Measurements from ENCODE around the gene TMEM140. TPM values are rescaled to one million over a fixed set of nuclear protein-coding genes. Genes with fewer than 3 reads are reported as not detected.

The TMEM140 gene
- total and polyA plus RNA-seq, 9 of the 15 experiments (the other 6 are each of a cell fraction or from before 2014, with no cell fraction given), result 0.03 to 0.82 (median 0.23) TPM

DNA sequence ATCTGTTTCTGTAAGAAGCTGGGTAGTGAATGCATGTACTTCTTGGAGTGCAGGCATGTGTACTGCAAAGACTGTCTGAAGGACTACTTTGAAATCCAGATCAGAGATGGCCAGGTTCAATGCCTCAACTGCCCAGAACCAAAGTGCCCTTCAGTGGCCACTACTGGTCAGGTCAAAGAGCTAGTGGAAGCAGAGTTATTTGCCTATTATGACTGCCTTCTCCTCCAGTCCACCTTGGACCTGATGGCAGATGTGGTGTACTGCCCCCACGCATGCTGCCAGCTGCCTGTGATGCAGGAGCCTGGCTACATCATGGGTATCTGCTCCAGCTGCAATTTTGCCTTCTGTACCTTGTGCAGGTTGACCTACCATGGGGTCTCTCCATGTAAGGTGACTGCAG lies 18.9 kb upstream of the TMEM140 start:
- peak; percentile 59 for ATAC-seq
- DNase-seq (ENCODE audit: extremely low read depth in 1 of 4, low spot score in 3 of 4), result no peak
- H4K20me1 ChIP-seq (replicated peaks; ENCODE audit: control insufficient read depth, insufficient read depth, low read length), result no peaks in the 10 kb centered on the region
- no peaks in the 10 kb centered on the region for H3K36me3 ChIP-seq (ENCODE audit: control insufficient read depth, insufficient read depth, low read length)
- no peaks in the 10 kb centered on the region for H3K79me2 ChIP-seq (ENCODE audit: control insufficient read depth, insufficient read depth, low read length)
- no peaks in the 10 kb centered on the region for H3K4me1 ChIP-seq (replicated peaks in 1 of 2; ENCODE audit: control insufficient read depth in 2 of 2, insufficient read depth in 2 of 2, low read length in 2 of 2)
- BruUV-seq (replicated peaks), result no TSS peak
- H3K9me3 ChIP-seq (replicated peaks; ENCODE audit: control insufficient read depth, insufficient read depth, low read depth, low read length), result no peaks in the 10 kb centered on the region
- WGBS (ENCODE audit: insufficient coverage, low coverage, missing lambda C conversion rate), result 0% methylated on average over 1 of the region's 1 CpG
- H3K27ac ChIP-seq (ENCODE audit: extremely low read depth, low read depth, low read length), result no peak overlapping the region
- ChIA-PET POLR2A (interaction anchor here (0.6 to 0.9 kb wide), 4 partner anchors 14 to 45 kb away, joined by 3 read pairs; partner anchors contain the start of gene TMEM140), CTCF (ENCODE audit: low intra/inter-chr PET ratio) (no interaction called here)
- H3K27me3 ChIP-seq (ENCODE audit: control insufficient read depth in 2 of 2, insufficient read depth in 2 of 2, low read length in 2 of 2), result no peaks in the 10 kb centered on the region
- no peak overlapping the region for H3K4me3 ChIP-seq
- no peak for FAIRE-seq
- H3K4me2 ChIP-seq (ENCODE audit: insufficient read depth, low read length), result no peak overlapping the region
- no peak overlapping the region for H2AFZ ChIP-seq (ENCODE audit: low read depth, low read length)
- H3K9me1 ChIP-seq (ENCODE audit: control insufficient read depth, insufficient read depth, low read length), result no peaks in the 10 kb centered on the region
- in situ Hi-C loops (cut with MboI) (no loop called here), intact Hi-C loops (cut with micrococcal nuclease) (no loop called here)
- H3K9ac ChIP-seq (ENCODE audit: insufficient read depth in 1 of 2, low read depth in 2 of 2, low read length in 2 of 2), result no peak overlapping the region
- no peak for TF ChIP-seq PRMT5 (CRISPR knock-in tag; IDR thresholded peaks at IDR 0.05)
- no peak for TF ChIP-seq ZNF212 (CRISPR knock-in tag; IDR thresholded peaks at IDR 0.05)
- TF ChIP-seq TSHZ1 (CRISPR knock-in tag; IDR thresholded peaks at IDR 0.05), result no peak
- TF ChIP-seq, protein P1, sequence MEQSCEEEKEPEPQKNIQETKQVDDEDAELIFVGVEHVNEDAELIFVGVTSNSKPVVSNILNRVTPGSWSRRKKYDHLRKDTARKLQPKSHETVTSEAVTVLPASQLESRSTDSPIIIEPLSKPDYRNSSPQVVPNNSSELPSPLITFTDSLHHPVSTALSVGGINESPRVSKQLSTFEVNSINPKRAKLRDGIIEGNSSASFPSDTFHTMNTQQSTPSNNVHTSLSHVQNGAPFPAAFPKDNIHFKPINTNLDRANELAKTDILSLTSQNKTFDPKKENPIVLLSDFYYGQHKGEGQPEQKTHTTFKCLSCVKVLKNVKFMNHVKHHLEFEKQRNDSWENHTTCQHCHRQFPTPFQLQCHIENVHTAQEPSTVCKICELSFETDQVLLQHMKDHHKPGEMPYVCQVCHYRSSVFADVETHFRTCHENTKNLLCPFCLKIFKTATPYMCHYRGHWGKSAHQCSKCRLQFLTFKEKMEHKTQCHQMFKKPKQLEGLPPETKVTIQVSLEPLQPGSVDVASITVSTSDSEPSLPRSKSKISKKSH (CRISPR knock-in tag; IDR thresholded peaks at IDR 0.05), result no peak
- TF ChIP-seq, protein P2, sequence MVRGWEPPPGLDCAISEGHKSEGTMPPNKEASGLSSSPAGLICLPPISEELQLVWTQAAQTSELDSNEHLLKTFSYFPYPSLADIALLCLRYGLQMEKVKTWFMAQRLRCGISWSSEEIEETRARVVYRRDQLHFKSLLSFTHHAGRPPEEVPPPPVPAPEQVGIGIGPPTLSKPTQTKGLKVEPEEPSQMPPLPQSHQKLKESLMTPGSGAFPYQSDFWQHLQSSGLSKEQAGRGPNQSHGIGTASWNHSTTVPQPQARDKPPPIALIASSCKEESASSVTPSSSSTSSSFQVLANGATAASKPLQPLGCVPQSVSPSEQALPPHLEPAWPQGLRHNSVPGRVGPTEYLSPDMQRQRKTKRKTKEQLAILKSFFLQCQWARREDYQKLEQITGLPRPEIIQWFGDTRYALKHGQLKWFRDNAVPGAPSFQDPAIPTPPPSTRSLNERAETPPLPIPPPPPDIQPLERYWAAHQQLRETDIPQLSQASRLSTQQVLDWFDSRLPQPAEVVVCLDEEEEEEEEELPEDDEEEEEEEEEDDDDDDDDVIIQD (CRISPR knock-in tag; IDR thresholded peaks at IDR 0.05), result no peak
- no peak for TF ChIP-seq ZNF551 (CRISPR knock-in tag; IDR thresholded peaks at IDR 0.05)
- TF ChIP-seq NFIC (IDR thresholded peaks at IDR 0.05), result no peak
- no peak for TF ChIP-seq MXI1 (IDR thresholded peaks at IDR 0.05; ENCODE audit: low read depth, low read length)
- no peak for TF ChIP-seq PTRF (tag; IDR thresholded peaks at IDR 0.05)
- TF ChIP-seq NFE2 (IDR thresholded peaks at IDR 0.05; ENCODE audit: low read depth), result no peak
- TF ChIP-seq PHF21A (IDR thresholded peaks at IDR 0.05; ENCODE audit: borderline replicate concordance, low read depth), result no peak
- TF ChIP-seq, protein P3, sequence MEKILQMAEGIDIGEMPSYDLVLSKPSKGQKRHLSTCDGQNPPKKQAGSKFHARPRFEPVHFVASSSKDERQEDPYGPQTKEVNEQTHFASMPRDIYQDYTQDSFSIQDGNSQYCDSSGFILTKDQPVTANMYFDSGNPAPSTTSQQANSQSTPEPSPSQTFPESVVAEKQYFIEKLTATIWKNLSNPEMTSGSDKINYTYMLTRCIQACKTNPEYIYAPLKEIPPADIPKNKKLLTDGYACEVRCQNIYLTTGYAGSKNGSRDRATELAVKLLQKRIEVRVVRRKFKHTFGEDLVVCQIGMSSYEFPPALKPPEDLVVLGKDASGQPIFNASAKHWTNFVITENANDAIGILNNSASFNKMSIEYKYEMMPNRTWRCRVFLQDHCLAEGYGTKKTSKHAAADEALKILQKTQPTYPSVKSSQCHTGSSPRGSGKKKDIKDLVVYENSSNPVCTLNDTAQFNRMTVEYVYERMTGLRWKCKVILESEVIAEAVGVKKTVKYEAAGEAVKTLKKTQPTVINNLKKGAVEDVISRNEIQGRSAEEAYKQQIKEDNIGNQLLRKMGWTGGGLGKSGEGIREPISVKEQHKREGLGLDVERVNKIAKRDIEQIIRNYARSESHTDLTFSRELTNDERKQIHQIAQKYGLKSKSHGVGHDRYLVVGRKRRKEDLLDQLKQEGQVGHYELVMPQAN (IDR thresholded peaks at IDR 0.05; ENCODE audit: borderline replicate concordance), result no peak
- TF ChIP-seq KHSRP (IDR thresholded peaks at IDR 0.05), result no peak
- TF ChIP-seq PML (IDR thresholded peaks at IDR 0.05; ENCODE audit: low read length), result no peak
- no peak for TF ChIP-seq ERF (CRISPR knock-in tag; IDR thresholded peaks at IDR 0.05)
- no peak for TF ChIP-seq XRCC3 (IDR thresholded peaks at IDR 0.05)

Measured in K562 (cell line).